Measurements from ENCODE around the gene SLC17A5.
"Not testable (repeated sequence)": the region's sequence is repeated elsewhere in the genome, so short reads cannot be mapped to it uniquely, and the experiment has no call there.

Gene SLC17A5

GRCh38 chr6:73613806-73614536 is 39.8 kb downstream of the SLC17A5 start:
- DNase-seq (ENCODE audit: low read depth) = no peak

GRCh38 chr6:73612611-73613010 is 41.2 kb downstream of the SLC17A5 start:
- no peak for DNase-seq (ENCODE audit: low read depth)

- DNase-seq (ENCODE audit: low read depth) = no peak
Measured at GRCh38 chr6:73610444-73611275, 43.1 kb downstream of the SLC17A5 start.

GRCh38 chr6:73608761-73609160 is 45.0 kb downstream of the SLC17A5 start:
- no peak for DNase-seq (ENCODE audit: low read depth)

- DNase-seq (ENCODE audit: low read depth) = no peak
Measured at GRCh38 chr6:73606428-73606827, 47.4 kb downstream of the SLC17A5 start.

- no peak for DNase-seq (ENCODE audit: low read depth)
Measured at GRCh38 chr6:73604461-73604860, 49.3 kb downstream of the SLC17A5 start.

- no peak for DNase-seq (ENCODE audit: low read depth)
Measured at GRCh38 chr6:73604020-73604419, 49.8 kb downstream of the SLC17A5 start.

- DNase-seq (ENCODE audit: low read depth) = no peak
Measured at GRCh38 chr6:73586416-73586974, 67.3 kb downstream of the SLC17A5 start.

- DNase-seq (ENCODE audit: low read depth) = no peak
Measured at GRCh38 chr6:73585566-73586415, 68.0 kb downstream of the SLC17A5 start.

GRCh38 chr6:73581293-73581692 is 72.5 kb downstream of the SLC17A5 start:
- no peak for DNase-seq (ENCODE audit: low read depth)

GRCh38 chr6:73580247-73581149 is 73.3 kb downstream of the SLC17A5 start:
- peak; percentile 69 for DNase-seq (ENCODE audit: low read depth)

- no peak for DNase-seq (ENCODE audit: low read depth)
Measured at GRCh38 chr6:73579851-73580246, 73.9 kb downstream of the SLC17A5 start.

GRCh38 chr6:73579389-73579788 is 74.4 kb downstream of the SLC17A5 start:
- DNase-seq (ENCODE audit: low read depth) = no peak

GRCh38 chr6:73577676-73578075 is 76.1 kb downstream of the SLC17A5 start:
- DNase-seq (ENCODE audit: low read depth) = no peak

GRCh38 chr6:73572531-73572930 is 81.3 kb downstream of the SLC17A5 start:
- DNase-seq (ENCODE audit: low read depth) = not testable (repeated sequence)

GRCh38 chr6:73571218-73572181 is 82.3 kb downstream of the SLC17A5 start:
- DNase-seq (ENCODE audit: low read depth) = not testable (repeated sequence)

GRCh38 chr6:73569121-73569520 is 84.7 kb downstream of the SLC17A5 start:
- no peak for DNase-seq (ENCODE audit: low read depth)

GRCh38 chr6:73566954-73567591 is 86.7 kb downstream of the SLC17A5 start:
- no peak for DNase-seq (ENCODE audit: low read depth)

- not testable (repeated sequence) for DNase-seq (ENCODE audit: low read depth)
Measured at GRCh38 chr6:73566486-73566871, 87.3 kb downstream of the SLC17A5 start.

Data from activated gamma-delta T cell treated with anti-CD3 and anti-CD28 coated beads, Interleukin-2, amount 50 U/mL, for 16 hours (primary cell).